ENCODE results near the gene IL1R1. TPM values are rescaled to one million over a fixed set of nuclear protein-coding genes. Genes with fewer than 3 reads are reported as not detected.

The IL1R1 gene
- total RNA-seq, 4 donors from 2014 or later = 20.0 to 157 (median 38.9) TPM

DNA sequence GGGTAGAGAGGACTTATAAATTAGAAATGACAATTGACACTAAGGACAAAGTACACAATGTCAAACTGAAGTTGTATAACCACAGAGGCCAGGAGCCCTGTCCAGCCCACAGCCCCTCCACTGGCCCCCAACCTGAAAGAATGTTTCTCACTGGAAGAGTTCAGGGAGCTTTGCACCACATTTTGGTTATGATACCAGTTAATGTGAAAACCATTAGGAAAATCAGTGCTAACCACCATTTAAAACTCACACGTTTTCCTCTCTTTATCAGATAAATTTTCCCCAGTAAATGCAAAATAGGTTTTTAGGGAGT is 38.1 kb downstream of the IL1R1 start:
- Histone ChIP-seq H3K9me3 (no peaks in the 10 kb centered on the region), H3K4me1 (no peaks in the 10 kb centered on the region), H3K27ac (no peak overlapping the region), H3K27me3 (no peaks in the 10 kb centered on the region), H3K4me3 (no peak overlapping the region), H3K36me3 (peaks cover 0 to 6% (median 0%) of the 10 kb centered on the region in 3 donors)
- TF ChIP-seq, protein P1, sequence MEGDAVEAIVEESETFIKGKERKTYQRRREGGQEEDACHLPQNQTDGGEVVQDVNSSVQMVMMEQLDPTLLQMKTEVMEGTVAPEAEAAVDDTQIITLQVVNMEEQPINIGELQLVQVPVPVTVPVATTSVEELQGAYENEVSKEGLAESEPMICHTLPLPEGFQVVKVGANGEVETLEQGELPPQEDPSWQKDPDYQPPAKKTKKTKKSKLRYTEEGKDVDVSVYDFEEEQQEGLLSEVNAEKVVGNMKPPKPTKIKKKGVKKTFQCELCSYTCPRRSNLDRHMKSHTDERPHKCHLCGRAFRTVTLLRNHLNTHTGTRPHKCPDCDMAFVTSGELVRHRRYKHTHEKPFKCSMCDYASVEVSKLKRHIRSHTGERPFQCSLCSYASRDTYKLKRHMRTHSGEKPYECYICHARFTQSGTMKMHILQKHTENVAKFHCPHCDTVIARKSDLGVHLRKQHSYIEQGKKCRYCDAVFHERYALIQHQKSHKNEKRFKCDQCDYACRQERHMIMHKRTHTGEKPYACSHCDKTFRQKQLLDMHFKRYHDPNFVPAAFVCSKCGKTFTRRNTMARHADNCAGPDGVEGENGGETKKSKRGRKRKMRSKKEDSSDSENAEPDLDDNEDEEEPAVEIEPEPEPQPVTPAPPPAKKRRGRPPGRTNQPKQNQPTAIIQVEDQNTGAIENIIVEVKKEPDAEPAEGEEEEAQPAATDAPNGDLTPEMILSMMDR (IDR thresholded peaks at IDR 0.05) = no peak
- no peak for TF ChIP-seq POLR2A (IDR thresholded peaks at IDR 0.05)
- no peak for DNase-seq

DNA sequence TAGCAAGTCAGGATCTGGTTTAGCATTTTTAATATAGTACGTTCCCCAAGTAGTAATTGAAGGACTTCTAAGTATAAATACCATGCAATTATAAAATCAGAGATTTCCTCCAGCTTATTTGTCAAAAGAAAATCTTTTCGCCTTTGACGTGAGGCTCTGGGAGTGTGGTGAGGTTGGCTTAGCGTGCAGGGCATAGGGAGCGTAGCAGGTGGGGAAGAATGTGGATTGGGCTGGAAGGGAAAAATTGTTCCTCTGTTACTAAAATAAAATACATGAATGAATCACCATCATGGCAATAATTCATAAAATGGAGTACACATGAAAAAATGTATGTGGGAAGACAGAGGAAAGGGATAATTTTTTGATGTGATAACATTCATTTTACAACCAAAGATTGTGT is 38.8 kb downstream of the IL1R1 start:
- TF ChIP-seq, protein P1 (IDR thresholded peaks at IDR 0.05) = no peak
- no peak for TF ChIP-seq POLR2A (IDR thresholded peaks at IDR 0.05)
- no peak for DNase-seq
- Histone ChIP-seq H3K36me3 (peaks cover 0 to 4% (median 0%) of the 10 kb centered on the region in 3 donors), H3K9me3 (no peaks in the 10 kb centered on the region), H3K27me3 (no peaks in the 10 kb centered on the region), H3K4me3 (no peak overlapping the region), H3K4me1 (no peaks in the 10 kb centered on the region), H3K27ac (no peak overlapping the region)

DNA sequence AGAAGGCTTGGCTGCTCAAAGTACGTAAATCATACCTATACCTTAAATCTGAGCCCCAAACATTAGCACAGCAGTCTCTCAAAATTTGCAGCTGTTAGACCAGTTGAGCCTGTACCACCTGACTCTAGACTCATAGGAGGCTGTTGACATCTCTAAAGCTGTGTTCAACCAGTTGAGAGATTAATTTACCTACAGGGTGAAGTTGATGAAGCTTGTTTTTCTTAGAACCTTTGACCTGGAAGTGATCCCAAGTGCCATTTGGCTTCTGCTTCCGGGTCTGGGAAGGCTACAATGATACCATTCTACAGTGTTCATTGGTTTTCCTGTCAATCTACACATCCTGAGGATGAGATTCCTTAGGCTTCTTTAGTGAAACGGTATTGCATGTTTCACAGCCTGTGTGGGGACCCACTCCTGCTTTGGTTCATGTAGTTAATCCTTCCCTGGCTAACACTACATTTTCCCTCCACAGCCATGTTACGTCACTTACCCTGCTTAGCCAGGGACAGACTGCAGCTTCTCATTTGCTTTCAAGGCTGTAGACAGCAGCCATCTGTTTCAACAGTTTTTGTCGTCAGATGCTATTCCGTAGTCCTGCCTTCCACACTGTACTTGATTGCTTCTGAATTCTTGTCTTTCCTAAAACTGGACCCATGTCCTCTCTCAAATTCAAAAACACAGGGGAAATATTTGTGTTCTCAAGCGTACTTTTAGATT is 39.5 kb downstream of the IL1R1 start:
- Histone ChIP-seq H3K9me3 (no peaks in the 10 kb centered on the region), H3K27me3 (no peaks in the 10 kb centered on the region), H3K4me3 (no peak overlapping the region), H3K27ac (peak overlapping the region in 1 of 4 donors; percentile 16), H3K4me1 (peaks cover 0 to 2% (median 0%) of the 10 kb centered on the region in 4 donors), H3K36me3 (no peaks in the 10 kb centered on the region)
- no peak for TF ChIP-seq POLR2A (IDR thresholded peaks at IDR 0.05)
- TF ChIP-seq, protein P1 (IDR thresholded peaks at IDR 0.05) = no peak
- no peak for DNase-seq

DNA sequence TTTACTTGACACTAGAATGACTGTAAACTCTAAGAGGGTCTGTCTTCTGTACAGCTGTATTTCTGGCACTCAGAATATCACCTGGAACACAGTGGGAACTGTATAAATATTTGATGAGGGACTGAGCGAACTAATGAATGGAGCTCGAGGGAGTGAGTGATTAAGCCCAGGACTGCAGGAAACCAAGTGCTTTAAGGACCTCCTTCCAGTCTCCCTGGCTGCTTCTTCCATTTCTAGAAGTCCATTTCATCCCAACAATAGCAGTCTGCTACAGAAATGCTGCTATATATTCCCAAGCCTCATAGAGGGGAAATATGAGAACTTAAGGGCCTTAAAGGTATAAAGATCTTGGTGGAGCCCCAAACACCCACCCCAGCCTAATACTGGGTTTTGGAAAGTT is 41.5 kb downstream of the IL1R1 start:
- no peaks in the 10 kb centered on the region for H3K9me3 ChIP-seq
- no peaks in the 10 kb centered on the region for H3K36me3 ChIP-seq
- no peaks in the 10 kb centered on the region for H3K27me3 ChIP-seq
- peaks cover 0 to 12% (median 0%) of the 10 kb centered on the region in 4 donors for H3K4me1 ChIP-seq
- DNase-seq = no peak
- no peak overlapping the region for H3K27ac ChIP-seq
- TF ChIP-seq, protein P1 (IDR thresholded peaks at IDR 0.05) = no peak
- no peak for TF ChIP-seq POLR2A (IDR thresholded peaks at IDR 0.05)
- H3K4me3 ChIP-seq = no peak overlapping the region

DNA sequence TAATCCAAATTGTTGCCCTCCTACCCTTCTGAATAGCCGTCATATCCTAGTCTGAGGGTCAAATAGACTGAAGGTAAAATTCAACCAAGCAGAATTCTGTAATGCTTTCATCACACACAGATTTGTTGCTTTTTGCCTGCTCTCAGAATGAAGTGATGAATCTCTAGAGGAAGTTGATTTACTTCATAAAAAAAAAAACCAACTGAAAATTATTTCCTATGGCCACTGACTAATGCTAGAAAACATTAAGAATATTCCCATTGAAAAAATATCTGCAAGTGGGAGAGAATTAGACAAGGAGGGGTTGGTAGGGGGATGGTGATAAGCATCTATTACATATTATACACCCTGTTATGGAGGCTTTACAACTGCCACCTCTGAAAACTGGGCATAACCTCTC is 42.0 kb downstream of the IL1R1 start:
- Histone ChIP-seq H3K4me1 (peaks cover 0 to 12% (median 0%) of the 10 kb centered on the region in 4 donors), H3K27ac (no peak overlapping the region), H3K9me3 (no peaks in the 10 kb centered on the region), H3K27me3 (no peaks in the 10 kb centered on the region), H3K36me3 (no peaks in the 10 kb centered on the region), H3K4me3 (no peak overlapping the region)
- no peak for TF ChIP-seq POLR2A (IDR thresholded peaks at IDR 0.05)
- TF ChIP-seq, protein P1 (IDR thresholded peaks at IDR 0.05) = no peak
- DNase-seq = no peak
